Measurements from ENCODE around the gene ERMN. TPM values are rescaled to one million over a fixed set of nuclear protein-coding genes. Genes with fewer than 3 reads are reported as not detected.

ERMN gene
- total RNA-seq, 2 donors from 2014 or later = 0.11 to 0.37 TPM

DNA sequence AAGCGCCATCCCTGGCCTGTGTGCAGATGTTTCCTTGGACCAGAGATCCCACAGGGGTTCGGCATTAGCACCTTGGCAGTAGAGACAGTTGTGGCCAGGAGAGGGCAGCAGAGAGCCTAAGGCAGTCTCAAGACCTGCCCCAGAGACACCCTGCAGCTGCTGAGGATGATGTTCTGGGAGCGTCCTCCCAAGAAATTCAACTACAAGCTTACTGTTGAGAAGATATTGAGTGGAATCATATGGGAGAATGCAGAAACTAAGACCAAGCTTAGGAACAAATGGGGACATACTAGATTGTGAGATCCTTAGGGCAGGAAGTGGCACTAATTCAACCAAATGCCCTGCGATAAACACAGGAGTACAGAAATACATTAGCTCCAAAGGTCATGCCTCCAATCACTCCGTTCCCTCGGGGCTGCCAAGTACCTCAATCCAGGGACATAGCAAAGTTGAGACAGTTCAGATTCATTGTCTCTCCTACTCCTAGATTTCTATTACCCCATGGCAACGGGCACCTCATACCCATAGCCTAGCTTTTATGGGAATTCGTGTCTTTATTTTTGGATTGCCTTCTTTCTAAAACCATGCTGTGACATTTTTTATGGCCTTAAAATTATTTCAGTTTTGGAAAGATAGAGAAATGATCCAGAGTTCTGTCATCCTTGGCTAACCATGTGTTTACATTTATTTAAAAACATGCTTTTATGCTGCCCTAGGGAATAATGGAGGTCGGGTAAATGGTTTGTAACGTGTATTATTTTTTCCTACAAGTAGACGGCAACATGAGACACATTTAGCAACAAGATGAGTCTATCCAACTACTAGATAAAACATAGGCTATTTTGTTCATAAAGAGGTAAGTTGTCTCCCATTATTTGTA lies 2.2 kb upstream of the ERMN start:
- H3K4me1 ChIP-seq = no peaks in the 10 kb centered on the region
- peak; percentile 85 for DNase-seq
- no peaks in the 10 kb centered on the region for H3K27me3 ChIP-seq
- H3K36me3 ChIP-seq = no peaks in the 10 kb centered on the region
- H3K27ac ChIP-seq = no peak overlapping the region
- TF ChIP-seq, protein P1, sequence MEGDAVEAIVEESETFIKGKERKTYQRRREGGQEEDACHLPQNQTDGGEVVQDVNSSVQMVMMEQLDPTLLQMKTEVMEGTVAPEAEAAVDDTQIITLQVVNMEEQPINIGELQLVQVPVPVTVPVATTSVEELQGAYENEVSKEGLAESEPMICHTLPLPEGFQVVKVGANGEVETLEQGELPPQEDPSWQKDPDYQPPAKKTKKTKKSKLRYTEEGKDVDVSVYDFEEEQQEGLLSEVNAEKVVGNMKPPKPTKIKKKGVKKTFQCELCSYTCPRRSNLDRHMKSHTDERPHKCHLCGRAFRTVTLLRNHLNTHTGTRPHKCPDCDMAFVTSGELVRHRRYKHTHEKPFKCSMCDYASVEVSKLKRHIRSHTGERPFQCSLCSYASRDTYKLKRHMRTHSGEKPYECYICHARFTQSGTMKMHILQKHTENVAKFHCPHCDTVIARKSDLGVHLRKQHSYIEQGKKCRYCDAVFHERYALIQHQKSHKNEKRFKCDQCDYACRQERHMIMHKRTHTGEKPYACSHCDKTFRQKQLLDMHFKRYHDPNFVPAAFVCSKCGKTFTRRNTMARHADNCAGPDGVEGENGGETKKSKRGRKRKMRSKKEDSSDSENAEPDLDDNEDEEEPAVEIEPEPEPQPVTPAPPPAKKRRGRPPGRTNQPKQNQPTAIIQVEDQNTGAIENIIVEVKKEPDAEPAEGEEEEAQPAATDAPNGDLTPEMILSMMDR (IDR thresholded peaks at IDR 0.05) = peak; percentile 93
- H3K9me3 ChIP-seq = no peaks in the 10 kb centered on the region
- intact Hi-C loops (cut with DNase I) = loop anchor here (10.0 kb wide), 1 partner anchor 687 kb away; no protein-coding TSS in a partner anchor
- no peak overlapping the region for H3K9ac ChIP-seq (ENCODE audit: low read depth in 2 of 2, low read length in 2 of 2)
- H3K4me3 ChIP-seq = no peak overlapping the region

DNA sequence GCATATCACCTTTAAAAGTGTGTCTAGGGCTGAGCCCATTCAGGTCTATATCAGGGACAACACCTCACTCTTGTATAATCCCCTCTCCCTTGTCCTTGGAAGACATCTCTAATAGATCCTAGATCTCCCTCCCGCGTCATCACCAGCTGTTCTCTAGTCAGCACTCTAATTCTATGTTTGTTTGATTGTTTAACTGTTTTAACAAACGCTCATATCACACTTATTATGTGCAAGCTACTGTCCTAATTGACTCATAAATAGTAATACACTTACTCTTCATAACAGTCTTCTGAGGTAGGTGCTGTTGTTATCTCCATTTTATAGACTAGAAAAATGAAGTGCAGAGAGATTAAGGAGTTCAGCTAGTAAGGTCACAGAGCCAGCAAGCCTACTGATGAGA lies 1.6 kb upstream of the ERMN start:
- no peak overlapping the region for H3K27ac ChIP-seq
- H3K27me3 ChIP-seq = no peaks in the 10 kb centered on the region
- intact Hi-C loops (cut with DNase I) = loop anchor here (10.0 kb wide), 1 partner anchor 688 kb away; no protein-coding TSS in a partner anchor
- no peak overlapping the region for H3K4me3 ChIP-seq
- no peaks in the 10 kb centered on the region for H3K9me3 ChIP-seq
- H3K9ac ChIP-seq (ENCODE audit: low read depth in 2 of 2, low read length in 2 of 2) = no peak overlapping the region
- TF ChIP-seq, protein P1 (IDR thresholded peaks at IDR 0.05) = no peak
- H3K4me1 ChIP-seq = no peaks in the 10 kb centered on the region
- no peaks in the 10 kb centered on the region for H3K36me3 ChIP-seq
- no peak for DNase-seq

DNA sequence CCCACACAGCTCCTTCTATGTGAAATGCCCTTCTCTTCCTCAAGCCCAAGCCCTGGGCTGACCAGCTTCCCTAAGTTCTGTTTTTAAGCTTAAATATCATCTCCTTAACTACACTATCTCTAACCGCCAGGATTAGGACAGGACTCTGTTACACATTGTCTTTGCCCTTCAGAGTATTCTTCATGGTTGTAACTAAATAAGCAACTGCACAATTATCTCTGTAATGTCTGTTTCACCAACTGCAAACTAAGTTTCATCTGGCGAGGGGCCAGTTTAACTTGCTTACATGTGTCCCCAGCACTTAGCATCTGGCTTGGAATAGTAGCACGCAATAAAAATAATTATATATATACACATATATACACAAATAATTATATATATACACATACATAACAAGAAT lies 1.1 kb upstream of the ERMN start:
- Histone ChIP-seq H3K36me3 (no peaks in the 10 kb centered on the region), H3K4me1 (no peaks in the 10 kb centered on the region), H3K27ac (no peak overlapping the region), H3K4me3 (no peak overlapping the region), H3K9ac (ENCODE audit: low read depth in 2 of 2, low read length in 2 of 2) (no peak overlapping the region), H3K27me3 (no peaks in the 10 kb centered on the region), H3K9me3 (no peaks in the 10 kb centered on the region)
- TF ChIP-seq, protein P1 (IDR thresholded peaks at IDR 0.05) = no peak
- no peak for DNase-seq
- intact Hi-C loops (cut with DNase I) = loop anchor here (10.0 kb wide), 1 partner anchor 688 kb away; no protein-coding TSS in a partner anchor

DNA sequence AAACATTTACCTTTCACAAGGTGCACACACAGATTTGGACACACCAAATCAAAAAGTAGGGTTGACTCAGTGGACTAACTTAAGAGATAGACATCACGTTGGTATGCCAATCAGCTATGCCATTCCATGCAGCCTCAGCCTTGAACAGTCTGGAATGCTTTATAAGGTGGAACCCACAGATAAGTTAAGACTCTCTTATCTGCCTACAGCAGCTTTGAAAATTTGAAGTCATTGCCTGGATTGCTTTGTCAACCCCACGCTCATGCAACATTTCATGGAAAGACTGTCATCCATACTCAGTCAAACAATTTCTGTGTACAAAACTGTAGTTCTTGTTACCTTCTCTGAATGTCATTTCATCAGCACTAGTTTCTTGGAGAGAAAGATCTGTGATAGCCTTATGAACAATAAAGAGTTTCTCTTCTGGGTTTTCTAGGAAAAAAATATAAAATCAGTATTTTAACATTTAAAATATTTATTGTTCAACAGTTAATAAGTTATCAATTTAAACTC lies 1.2 kb downstream of the ERMN start:
- H3K4me1 ChIP-seq = no peaks in the 10 kb centered on the region
- H3K36me3 ChIP-seq = no peaks in the 10 kb centered on the region
- H3K27me3 ChIP-seq = no peaks in the 10 kb centered on the region
- intact Hi-C loops (cut with DNase I) = loop anchor here (10.0 kb wide), 1 partner anchor 690 kb away; no protein-coding TSS in a partner anchor
- H3K9me3 ChIP-seq = no peaks in the 10 kb centered on the region
- no peak overlapping the region for H3K9ac ChIP-seq (ENCODE audit: low read depth in 2 of 2, low read length in 2 of 2)
- no peak overlapping the region for H3K4me3 ChIP-seq
- H3K27ac ChIP-seq = no peak overlapping the region
- TF ChIP-seq, protein P1 (IDR thresholded peaks at IDR 0.05) = no peak
- DNase-seq = no peak

DNA sequence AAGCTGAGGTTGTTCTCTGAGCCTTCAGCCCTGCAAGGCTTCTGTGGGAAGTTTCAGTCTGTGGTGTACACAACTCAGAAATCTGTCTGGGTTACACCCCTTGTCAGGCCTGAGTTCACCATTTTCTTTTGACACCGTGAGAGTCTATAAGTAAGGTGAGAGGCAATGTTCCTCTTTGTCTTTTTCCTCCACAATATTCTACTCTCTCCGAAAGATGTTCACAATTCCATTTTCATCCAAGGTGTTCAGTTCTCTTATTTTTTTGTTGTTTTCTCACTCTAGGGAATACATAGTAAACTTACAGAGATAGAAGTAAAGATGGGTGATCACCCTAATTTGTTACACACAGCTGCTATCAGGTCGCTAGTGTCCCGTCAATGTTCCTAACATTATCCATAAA lies 3.2 kb downstream of the ERMN start:
- TF ChIP-seq, protein P1 (IDR thresholded peaks at IDR 0.05) = no peak
- no peaks in the 10 kb centered on the region for H3K4me1 ChIP-seq
- H3K9me3 ChIP-seq = no peaks in the 10 kb centered on the region
- no peak overlapping the region for H3K9ac ChIP-seq (ENCODE audit: low read depth in 2 of 2, low read length in 2 of 2)
- no peak overlapping the region for H3K4me3 ChIP-seq
- H3K27ac ChIP-seq = no peak overlapping the region
- DNase-seq = no peak
- no peaks in the 10 kb centered on the region for H3K27me3 ChIP-seq
- intact Hi-C loops (cut with DNase I) = loop anchor here (10.0 kb wide), 1 partner anchor 692 kb away; no protein-coding TSS in a partner anchor
- no peaks in the 10 kb centered on the region for H3K36me3 ChIP-seq
